Measurements from ENCODE around the gene MOV10L1. TPM values are rescaled to one million over a fixed set of nuclear protein-coding genes. Genes with fewer than 3 reads are reported as not detected.

Gene MOV10L1
- total and polyA plus RNA-seq, 2 experiments from 2014 or later: 0.73 to 1.8 TPM

DNA sequence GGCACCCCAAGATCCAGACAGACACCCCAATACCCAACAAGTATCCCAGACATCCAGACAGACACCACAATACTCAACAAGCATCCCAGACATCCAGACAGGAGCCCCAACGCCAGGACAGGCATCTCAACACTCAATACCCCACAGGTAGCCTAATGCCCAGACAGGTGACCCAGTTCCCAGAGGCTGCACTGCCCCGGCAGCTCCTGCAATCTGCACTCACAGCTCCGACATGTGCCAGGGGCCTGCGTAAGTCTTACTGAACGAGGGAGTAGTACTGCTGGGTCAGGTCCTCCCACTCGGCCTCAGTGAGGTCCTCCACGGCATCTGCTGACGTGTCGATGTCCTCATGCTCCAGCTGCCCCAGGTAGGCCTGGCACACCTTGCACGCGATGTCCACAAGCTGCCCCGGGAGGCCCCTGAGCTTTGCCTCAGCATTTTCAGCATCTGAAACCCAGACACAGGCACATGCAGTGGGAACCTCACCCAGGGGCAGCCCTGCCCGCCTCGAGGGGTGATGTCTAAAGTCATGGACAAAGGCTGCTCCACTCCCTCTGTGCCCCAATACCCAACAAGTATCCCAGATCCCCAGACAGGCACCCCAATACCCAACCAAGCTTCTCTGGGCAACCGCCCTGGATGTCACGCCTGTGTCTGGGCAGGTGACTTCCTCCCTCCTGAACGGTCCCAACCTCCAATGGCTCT, 48.3 kb upstream of the MOV10L1 start:
- no peaks in the 10 kb centered on the region for H3K36me3 Mint-ChIP-seq (ENCODE audit: low read depth)
- no peak overlapping the region for H2AFZ ChIP-seq
- H3K27me3 ChIP-seq (ENCODE audit: insufficient read depth): no peaks in the 10 kb centered on the region
- no peaks in the 10 kb centered on the region for H3K36me3 ChIP-seq (ENCODE audit: insufficient read depth)
- peaks cover 4% of the 10 kb centered on the region for H3K27me3 Mint-ChIP-seq (ENCODE audit: insufficient read depth, low read depth, poor library complexity)
- H3K27ac ChIP-seq (ENCODE audit: low read depth): no peak overlapping the region
- H3F3A ChIP-seq (replicated peaks; ENCODE audit: low read depth): no peaks in the 10 kb centered on the region
- no peaks in the 10 kb centered on the region for H3K9me3 Mint-ChIP-seq
- ATAC-seq (no peak), DNase-seq (ENCODE audit: low spot score) (no peak)
- H3K4me1 ChIP-seq (ENCODE audit: insufficient read depth): no peaks in the 10 kb centered on the region
- TF ChIP-seq NANOG (IDR thresholded peaks at IDR 0.05; ENCODE audit: borderline replicate concordance): no peak
- TF ChIP-seq EZH2phosphoT487 (IDR thresholded peaks at IDR 0.05; ENCODE audit: unreplicated experiment): no peak
- TF ChIP-seq CREB1 (CRISPR knock-in tag; IDR thresholded peaks at IDR 0.05; ENCODE audit: low read depth): no peak
- TF ChIP-seq REST (IDR thresholded peaks at IDR 0.05; ENCODE audit: unreplicated experiment): no peak
- no peak overlapping the region for H3K4me2 ChIP-seq
- no peaks in the 10 kb centered on the region for H4K20me1 ChIP-seq (replicated peaks; ENCODE audit: insufficient read depth)
- no peak overlapping the region for H3K4me3 Mint-ChIP-seq
- no peaks in the 10 kb centered on the region for H3K9me2 ChIP-seq (ENCODE audit: insufficient read depth)
- no peaks in the 10 kb centered on the region for H3K79me2 ChIP-seq (replicated peaks; ENCODE audit: insufficient read depth)
- no peak overlapping the region for H3K27ac Mint-ChIP-seq
- H3K4me1 Mint-ChIP-seq: no peaks in the 10 kb centered on the region
- no peak overlapping the region for H3K4me3 ChIP-seq

DNA sequence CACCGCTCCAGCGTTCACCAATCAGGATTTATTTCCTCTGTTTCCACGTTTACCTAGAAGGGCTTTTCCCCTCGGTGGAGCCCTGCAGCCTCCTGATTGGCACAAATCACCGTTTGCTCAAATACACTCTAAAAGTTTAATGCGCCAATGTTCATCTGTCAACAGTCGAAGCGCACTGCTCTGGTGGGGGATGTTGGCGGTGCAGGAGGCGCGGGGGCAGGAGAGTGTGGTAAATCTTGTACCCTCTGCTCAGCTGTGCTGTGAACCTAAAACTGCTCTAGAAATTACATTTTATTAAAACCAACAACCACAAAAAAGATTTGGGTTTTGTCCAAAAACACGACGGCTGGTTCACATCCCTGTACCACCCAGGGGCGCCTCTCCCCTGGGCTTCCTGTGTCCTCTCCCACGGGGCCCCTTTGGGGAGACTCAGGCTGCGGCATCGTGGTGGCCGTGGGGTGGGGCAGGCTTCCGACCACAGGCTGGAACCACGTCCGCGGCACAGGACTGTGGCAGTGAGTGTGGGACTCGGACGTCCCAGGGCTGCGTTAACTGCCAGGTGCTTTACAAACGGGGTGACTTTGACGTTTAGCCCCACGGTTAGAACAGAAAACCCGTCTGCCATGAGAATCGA, 45.2 kb upstream of the MOV10L1 start:
- DNase-seq (ENCODE audit: low spot score): no peak
- TF ChIP-seq POLR2AphosphoS5 (IDR thresholded peaks at IDR 0.05; ENCODE audit: low read depth) (no peak), CTCF (conservative IDR thresholded peaks at IDR 0.05; ENCODE audit: low read depth in 2 of 2) (no peak), REST (IDR thresholded peaks at IDR 0.05; ENCODE audit: unreplicated experiment) (no peak), CREB1 (CRISPR knock-in tag; IDR thresholded peaks at IDR 0.05; ENCODE audit: low read depth) (no peak), ZNF114 (CRISPR knock-in tag; IDR thresholded peaks at IDR 0.05) (no peak), ZNF331 (CRISPR knock-in tag; IDR thresholded peaks at IDR 0.05; ENCODE audit: low read depth) (no peak), EZH2phosphoT487 (IDR thresholded peaks at IDR 0.05; ENCODE audit: unreplicated experiment) (no peak)

More for the DNA sequence above, 45.2 kb upstream of the MOV10L1 start:
- no peaks in the 10 kb centered on the region for H3K4me1 Mint-ChIP-seq
- H3K27me3 Mint-ChIP-seq (ENCODE audit: insufficient read depth, low read depth, poor library complexity): peaks cover 2% of the 10 kb centered on the region
- ATAC-seq: no peak
- no peak overlapping the region for H3K4me2 ChIP-seq
- H4K20me1 ChIP-seq (replicated peaks; ENCODE audit: insufficient read depth): no peaks in the 10 kb centered on the region
- H3K79me2 ChIP-seq (replicated peaks; ENCODE audit: insufficient read depth): no peaks in the 10 kb centered on the region
- no peak overlapping the region for H3K4me3 Mint-ChIP-seq
- no peaks in the 10 kb centered on the region for H3K9me2 ChIP-seq (ENCODE audit: insufficient read depth)
- no peaks in the 10 kb centered on the region for H3K4me1 ChIP-seq (ENCODE audit: insufficient read depth)
- no peak overlapping the region; the same call in 1 of the 2 replicates for H2AFZ ChIP-seq
- no peak overlapping the region for H3K27ac ChIP-seq (ENCODE audit: low read depth)
- H3K27me3 ChIP-seq (ENCODE audit: insufficient read depth): no peaks in the 10 kb centered on the region
- no peak overlapping the region for H3K27ac Mint-ChIP-seq
- no peaks in the 10 kb centered on the region for H3F3A ChIP-seq (replicated peaks; ENCODE audit: low read depth)
- H3K36me3 ChIP-seq (ENCODE audit: insufficient read depth): no peaks in the 10 kb centered on the region
- H3K9me3 Mint-ChIP-seq: no peaks in the 10 kb centered on the region
- H3K4me3 ChIP-seq: no peak overlapping the region
- no peaks in the 10 kb centered on the region for H3K36me3 Mint-ChIP-seq (ENCODE audit: low read depth)

Measured in GM23338 (cell line).